Measurements from ENCODE around the gene IAH1. TPM values are rescaled to one million over a fixed set of nuclear protein-coding genes. Genes with fewer than 3 reads are reported as not detected.

The IAH1 gene
- total and polyA plus RNA-seq, 12 donors = 61.9 to 203 (median 84.5) TPM

GRCh38 chr2:9517118-9517782 lies 42.9 kb downstream of the IAH1 start:
- Histone ChIP-seq H3K27me3 (no peaks in the 10 kb centered on the region), H3K9me3 (replicated peaks in 1 of 3) (no peaks in the 10 kb centered on the region), H3K27ac (no peak overlapping the region), H3K4me1 (replicated peaks in 1 of 2) (no peaks in the 10 kb centered on the region), H3K36me3 (replicated peaks in 1 of 2) (peaks cover 0 to 29% of the 10 kb centered on the region in 2 donors), H3K4me3 (no peak overlapping the region)
- TF ChIP-seq POLR2A (IDR thresholded peaks at IDR 0.05) (no peak), CTCF (IDR thresholded peaks at IDR 0.05) (no peak)
- intact Hi-C loops (cut with DNase I) = no loop called here
- WGBS, 4 donors = 89 to 95% (median 95%) methylated on average over 2 of the region's 2 CpGs
- no peak for DNase-seq

GRCh38 chr2:9518163-9518562 lies 43.8 kb downstream of the IAH1 start:
- intact Hi-C loops (cut with DNase I) = no loop called here
- Histone ChIP-seq H3K27me3 (no peaks in the 10 kb centered on the region), H3K9me3 (replicated peaks in 1 of 3) (no peaks in the 10 kb centered on the region), H3K36me3 (replicated peaks in 1 of 2) (peaks cover 0 to 29% of the 10 kb centered on the region in 2 donors), H3K4me1 (replicated peaks in 1 of 2) (no peaks in the 10 kb centered on the region), H3K4me3 (no peak overlapping the region), H3K27ac (no peak overlapping the region)
- DNase-seq = no peak
- 90 to 94% (median 91%) methylated on average over 3 of the region's 3 CpGs for whole genome bisulfite sequencing, 4 donors
- TF ChIP-seq POLR2A (IDR thresholded peaks at IDR 0.05) (no peak), CTCF (IDR thresholded peaks at IDR 0.05) (no peak)

GRCh38 chr2:9518780-9519179 lies 44.4 kb downstream of the IAH1 start:
- no peak overlapping the region for H3K4me3 ChIP-seq
- intact Hi-C loops (cut with DNase I) = no loop called here
- TF ChIP-seq POLR2A (IDR thresholded peaks at IDR 0.05) (no peak), CTCF (IDR thresholded peaks at IDR 0.05) (no peak)
- no peaks in the 10 kb centered on the region for H3K9me3 ChIP-seq (replicated peaks in 1 of 3)
- 95 to 100% (median 97%) methylated on average over 7 of the region's 7 CpGs for WGBS, 4 donors
- no peak overlapping the region for H3K27ac ChIP-seq
- H3K36me3 ChIP-seq (replicated peaks in 1 of 2) = peaks cover 0 to 24% of the 10 kb centered on the region in 2 donors
- no peaks in the 10 kb centered on the region for H3K27me3 ChIP-seq
- H3K4me1 ChIP-seq (replicated peaks in 1 of 2) = no peaks in the 10 kb centered on the region
- no peak for DNase-seq

GRCh38 chr2:9519250-9519649 lies 44.9 kb downstream of the IAH1 start:
- Histone ChIP-seq H3K27me3 (no peaks in the 10 kb centered on the region), H3K4me1 (replicated peaks in 1 of 2) (no peaks in the 10 kb centered on the region), H3K36me3 (replicated peaks in 1 of 2) (peaks cover 0 to 24% of the 10 kb centered on the region in 2 donors), H3K4me3 (no peak overlapping the region), H3K27ac (no peak overlapping the region), H3K9me3 (replicated peaks in 1 of 3) (no peaks in the 10 kb centered on the region)
- TF ChIP-seq POLR2A (IDR thresholded peaks at IDR 0.05) (no peak), CTCF (IDR thresholded peaks at IDR 0.05) (no peak)
- intact Hi-C loops (cut with DNase I) = no loop called here
- DNase-seq = no peak
- WGBS, 4 donors = 91 to 100% (median 96%) methylated on average over 2 of the region's 2 CpGs
